ENCODE measurements around the gene DPYD. TPM values are rescaled to one million over a fixed set of nuclear protein-coding genes. Genes with fewer than 3 reads are reported as not detected.

The DPYD gene
- total RNA-seq, 1 experiment from 2014 or later, result 0.46 TPM

DNA sequence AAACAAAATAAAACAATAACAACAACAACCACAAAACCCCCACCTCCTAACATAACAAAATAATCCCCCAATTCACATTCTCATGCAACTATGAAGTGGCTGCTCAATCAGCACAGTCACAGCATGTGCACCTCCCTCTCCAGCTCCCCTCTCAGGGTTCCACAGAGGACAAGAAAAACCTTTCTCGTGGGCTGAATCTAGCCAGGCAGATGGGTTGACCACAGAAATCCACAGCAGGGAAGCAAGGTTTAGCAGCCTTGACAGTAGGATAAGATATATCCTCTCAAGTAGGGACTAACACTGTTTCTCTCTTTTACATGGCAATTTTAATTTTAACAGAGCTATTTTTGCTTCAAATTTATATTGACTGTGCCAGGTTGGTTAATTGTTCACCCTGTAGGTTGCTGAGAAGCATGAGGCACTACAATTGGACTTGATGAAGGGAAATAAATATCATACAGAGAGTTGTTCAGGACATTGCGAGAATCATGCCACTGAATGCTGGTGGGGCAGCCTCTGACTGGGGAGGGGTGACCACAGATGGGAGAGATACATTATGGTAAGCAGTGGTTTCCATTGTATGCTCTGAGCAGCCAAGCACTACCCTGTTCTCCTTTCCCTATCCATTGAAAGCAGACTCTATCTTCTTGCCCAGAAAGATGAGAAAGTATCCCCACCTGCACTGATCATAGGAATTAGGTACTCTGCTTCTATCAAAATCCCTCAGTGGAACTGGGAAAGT is 535.1 kb downstream of the DPYD start:
- TF ChIP-seq, protein P1, sequence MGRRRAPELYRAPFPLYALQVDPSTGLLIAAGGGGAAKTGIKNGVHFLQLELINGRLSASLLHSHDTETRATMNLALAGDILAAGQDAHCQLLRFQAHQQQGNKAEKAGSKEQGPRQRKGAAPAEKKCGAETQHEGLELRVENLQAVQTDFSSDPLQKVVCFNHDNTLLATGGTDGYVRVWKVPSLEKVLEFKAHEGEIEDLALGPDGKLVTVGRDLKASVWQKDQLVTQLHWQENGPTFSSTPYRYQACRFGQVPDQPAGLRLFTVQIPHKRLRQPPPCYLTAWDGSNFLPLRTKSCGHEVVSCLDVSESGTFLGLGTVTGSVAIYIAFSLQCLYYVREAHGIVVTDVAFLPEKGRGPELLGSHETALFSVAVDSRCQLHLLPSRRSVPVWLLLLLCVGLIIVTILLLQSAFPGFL (CRISPR knock-in tag; IDR thresholded peaks at IDR 0.05; ENCODE audit: borderline replicate concordance), result no peak
- TF ChIP-seq, protein P2, sequence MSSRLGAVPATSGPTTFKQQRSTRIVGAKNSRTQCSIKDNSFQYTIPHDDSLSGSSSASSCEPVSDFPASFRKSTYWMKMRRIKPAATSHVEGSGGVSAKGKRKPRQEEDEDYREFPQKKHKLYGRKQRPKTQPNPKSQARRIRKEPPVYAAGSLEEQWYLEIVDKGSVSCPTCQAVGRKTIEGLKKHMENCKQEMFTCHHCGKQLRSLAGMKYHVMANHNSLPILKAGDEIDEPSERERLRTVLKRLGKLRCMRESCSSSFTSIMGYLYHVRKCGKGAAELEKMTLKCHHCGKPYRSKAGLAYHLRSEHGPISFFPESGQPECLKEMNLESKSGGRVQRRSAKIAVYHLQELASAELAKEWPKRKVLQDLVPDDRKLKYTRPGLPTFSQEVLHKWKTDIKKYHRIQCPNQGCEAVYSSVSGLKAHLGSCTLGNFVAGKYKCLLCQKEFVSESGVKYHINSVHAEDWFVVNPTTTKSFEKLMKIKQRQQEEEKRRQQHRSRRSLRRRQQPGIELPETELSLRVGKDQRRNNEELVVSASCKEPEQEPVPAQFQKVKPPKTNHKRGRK (CRISPR knock-in tag; IDR thresholded peaks at IDR 0.05; ENCODE audit: borderline replicate concordance), result no peak
- TF ChIP-seq HMGA2 (CRISPR knock-in tag; IDR thresholded peaks at IDR 0.05) (no peak), NR3C1 (CRISPR knock-in tag; conservative IDR thresholded peaks at IDR 0.05; ENCODE audit: low read depth) (no peak), JAZF1 (CRISPR knock-in tag; IDR thresholded peaks at IDR 0.05) (no peak), ETV6 (CRISPR knock-in tag; IDR thresholded peaks at IDR 0.05) (no peak), RORB (CRISPR knock-in tag; IDR thresholded peaks at IDR 0.05) (no peak), RELA (CRISPR knock-in tag; IDR thresholded peaks at IDR 0.05; ENCODE audit: borderline replicate concordance) (no peak), ZNF232 (CRISPR knock-in tag; IDR thresholded peaks at IDR 0.05) (no peak), IRF2 (CRISPR knock-in tag; IDR thresholded peaks at IDR 0.05; ENCODE audit: borderline replicate concordance, low read depth) (no peak), ZNF416 (CRISPR knock-in tag; IDR thresholded peaks at IDR 0.05) (no peak), ZNF219 (CRISPR knock-in tag; IDR thresholded peaks at IDR 0.05; ENCODE audit: borderline replicate concordance) (no peak)
- TF ChIP-seq, protein P3, sequence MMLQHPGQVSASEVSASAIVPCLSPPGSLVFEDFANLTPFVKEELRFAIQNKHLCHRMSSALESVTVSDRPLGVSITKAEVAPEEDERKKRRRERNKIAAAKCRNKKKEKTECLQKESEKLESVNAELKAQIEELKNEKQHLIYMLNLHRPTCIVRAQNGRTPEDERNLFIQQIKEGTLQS (CRISPR knock-in tag; conservative IDR thresholded peaks at IDR 0.05), result no peak
- TF ChIP-seq, protein P4, sequence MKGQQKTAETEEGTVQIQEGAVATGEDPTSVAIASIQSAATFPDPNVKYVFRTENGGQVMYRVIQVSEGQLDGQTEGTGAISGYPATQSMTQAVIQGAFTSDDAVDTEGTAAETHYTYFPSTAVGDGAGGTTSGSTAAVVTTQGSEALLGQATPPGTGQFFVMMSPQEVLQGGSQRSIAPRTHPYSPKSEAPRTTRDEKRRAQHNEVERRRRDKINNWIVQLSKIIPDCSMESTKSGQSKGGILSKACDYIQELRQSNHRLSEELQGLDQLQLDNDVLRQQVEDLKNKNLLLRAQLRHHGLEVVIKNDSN (CRISPR knock-in tag; IDR thresholded peaks at IDR 0.05), result no peak
- TF ChIP-seq, protein P5, sequence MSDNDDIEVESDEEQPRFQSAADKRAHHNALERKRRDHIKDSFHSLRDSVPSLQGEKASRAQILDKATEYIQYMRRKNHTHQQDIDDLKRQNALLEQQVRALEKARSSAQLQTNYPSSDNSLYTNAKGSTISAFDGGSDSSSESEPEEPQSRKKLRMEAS (CRISPR knock-in tag; IDR thresholded peaks at IDR 0.05), result no peak
- ChIA-PET POLR2A (no interaction called here), CTCF (interaction anchor here (0.7 kb wide), 1 partner anchor 668 kb away, joined by 3 read pairs; no protein-coding TSS in a partner anchor)
- Mint-ChIP-seq H3K4me3 (no peak overlapping the region), H3K27ac (no peak overlapping the region), H3K36me3 (no peaks in the 10 kb centered on the region), H3K27me3 (ENCODE audit: low read depth) (no peaks in the 10 kb centered on the region), H3K9me3 (no peaks in the 10 kb centered on the region), H3K4me1 (peaks cover 9% of the 10 kb centered on the region)
- DNase-seq (ENCODE audit: low spot score), result no peak
- ATAC-seq, result peak; percentile 30

DNA sequence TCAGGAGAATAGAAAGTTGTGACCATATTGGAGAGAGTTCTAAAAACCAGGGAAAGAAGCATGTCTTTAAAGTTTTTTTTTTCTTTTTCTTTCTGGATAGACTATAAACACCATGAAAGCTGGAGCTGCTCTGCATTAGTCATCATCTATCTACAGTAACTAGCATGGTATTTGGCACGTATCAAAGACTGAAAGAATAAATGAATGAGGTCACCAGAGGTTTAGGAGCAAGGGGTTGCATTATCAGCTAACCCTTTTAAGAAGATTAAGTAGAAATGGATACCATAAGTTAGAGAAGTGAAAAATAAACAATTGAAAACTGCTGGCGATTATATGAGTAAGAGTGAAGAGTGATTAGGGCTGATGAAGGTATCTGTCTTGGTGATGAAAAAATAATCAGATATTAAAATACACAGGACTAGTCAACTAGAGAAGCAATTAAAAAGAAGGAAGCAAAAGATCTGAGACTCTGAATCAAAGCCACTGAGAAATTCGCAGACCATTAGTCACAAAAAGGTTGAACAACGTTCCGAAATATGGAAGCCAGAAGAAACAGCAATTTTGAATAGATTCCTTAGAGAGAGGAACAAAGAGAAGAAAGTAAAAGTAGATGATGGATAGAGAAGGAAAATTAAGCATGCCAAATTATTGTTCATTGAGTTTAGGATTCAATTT is 536.4 kb downstream of the DPYD start:
- no peaks in the 10 kb centered on the region for H3K9me3 Mint-ChIP-seq
- H3K4me1 Mint-ChIP-seq, result peaks cover 9% of the 10 kb centered on the region
- ChIA-PET CTCF (no interaction called here), POLR2A (interaction anchor here (0.6 to 0.7 kb wide), 4 partner anchors 13 to 558 kb away, joined by 3 to 6 read pairs (median 4); no protein-coding TSS in a partner anchor)
- DNase-seq (ENCODE audit: low spot score) (no peak), ATAC-seq (no peak)
- no peak overlapping the region for H3K4me3 Mint-ChIP-seq
- no peak overlapping the region for H3K27ac Mint-ChIP-seq
- H3K27me3 Mint-ChIP-seq (ENCODE audit: low read depth), result no peaks in the 10 kb centered on the region
- no peaks in the 10 kb centered on the region for H3K36me3 Mint-ChIP-seq
- TF ChIP-seq ZNF396 (CRISPR knock-in tag; IDR thresholded peaks at IDR 0.05; ENCODE audit: borderline replicate concordance) (no peak), ATF1 (CRISPR knock-in tag; IDR thresholded peaks at IDR 0.05) (no peak), SMAD3 (CRISPR knock-in tag; IDR thresholded peaks at IDR 0.05; ENCODE audit: borderline replicate concordance) (no peak), ZNF416 (CRISPR knock-in tag; IDR thresholded peaks at IDR 0.05) (no peak)
- TF ChIP-seq, protein P2 (CRISPR knock-in tag; IDR thresholded peaks at IDR 0.05; ENCODE audit: borderline replicate concordance), result no peak
- TF ChIP-seq, protein P5 (CRISPR knock-in tag; IDR thresholded peaks at IDR 0.05), result no peak
- TF ChIP-seq, protein P6, sequence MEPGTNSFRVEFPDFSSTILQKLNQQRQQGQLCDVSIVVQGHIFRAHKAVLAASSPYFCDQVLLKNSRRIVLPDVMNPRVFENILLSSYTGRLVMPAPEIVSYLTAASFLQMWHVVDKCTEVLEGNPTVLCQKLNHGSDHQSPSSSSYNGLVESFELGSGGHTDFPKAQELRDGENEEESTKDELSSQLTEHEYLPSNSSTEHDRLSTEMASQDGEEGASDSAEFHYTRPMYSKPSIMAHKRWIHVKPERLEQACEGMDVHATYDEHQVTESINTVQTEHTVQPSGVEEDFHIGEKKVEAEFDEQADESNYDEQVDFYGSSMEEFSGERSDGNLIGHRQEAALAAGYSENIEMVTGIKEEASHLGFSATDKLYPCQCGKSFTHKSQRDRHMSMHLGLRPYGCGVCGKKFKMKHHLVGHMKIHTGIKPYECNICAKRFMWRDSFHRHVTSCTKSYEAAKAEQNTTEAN (CRISPR knock-in tag; IDR thresholded peaks at IDR 0.05), result no peak

Data from WTC11 (cell line).